Measurements from ENCODE around the gene CACNA2D1. TPM values are rescaled to one million over a fixed set of nuclear protein-coding genes. Genes with fewer than 3 reads are reported as not detected.

Gene CACNA2D1
- total RNA-seq, 1 donor from 2014 or later, result not detected

DNA sequence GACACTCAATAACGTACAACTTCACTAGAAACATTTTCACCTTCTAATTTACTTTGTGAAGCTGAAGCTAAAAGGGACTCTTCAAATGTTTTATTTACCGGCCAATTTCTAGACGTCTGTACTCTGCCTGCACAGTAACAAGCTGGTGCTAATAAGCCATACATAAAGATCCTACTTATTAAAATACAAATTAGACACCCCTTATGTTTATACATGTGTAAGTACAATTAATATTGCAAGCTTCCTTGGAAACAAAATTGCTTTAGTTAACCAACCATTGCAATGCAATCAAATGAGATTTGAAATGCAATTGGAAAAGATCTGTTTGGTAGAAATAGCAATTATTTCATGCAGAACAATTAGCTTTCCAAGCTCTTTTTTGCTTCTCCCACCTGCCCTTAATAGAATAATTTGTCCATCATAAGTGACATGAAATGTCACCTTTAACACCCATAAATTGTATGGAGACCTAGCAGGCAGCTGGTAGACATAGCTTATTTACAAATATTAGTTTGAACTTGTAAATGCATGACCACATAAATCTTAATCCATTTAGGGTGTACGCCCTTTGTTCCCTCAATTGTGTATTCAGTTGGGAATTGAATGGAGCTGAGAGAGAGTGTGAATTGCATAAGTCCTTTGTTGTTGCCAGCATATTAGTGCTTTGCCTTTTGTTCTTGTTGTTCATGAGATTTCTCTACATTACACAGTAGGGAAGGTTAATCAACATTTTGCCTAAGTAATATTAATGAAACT lies 277.1 kb downstream of the CACNA2D1 start:
- H3K4me1 Mint-ChIP-seq, result no peaks in the 10 kb centered on the region
- intact Hi-C loops (cut with micrococcal nuclease), result no loop called here
- TF ChIP-seq, protein P1, sequence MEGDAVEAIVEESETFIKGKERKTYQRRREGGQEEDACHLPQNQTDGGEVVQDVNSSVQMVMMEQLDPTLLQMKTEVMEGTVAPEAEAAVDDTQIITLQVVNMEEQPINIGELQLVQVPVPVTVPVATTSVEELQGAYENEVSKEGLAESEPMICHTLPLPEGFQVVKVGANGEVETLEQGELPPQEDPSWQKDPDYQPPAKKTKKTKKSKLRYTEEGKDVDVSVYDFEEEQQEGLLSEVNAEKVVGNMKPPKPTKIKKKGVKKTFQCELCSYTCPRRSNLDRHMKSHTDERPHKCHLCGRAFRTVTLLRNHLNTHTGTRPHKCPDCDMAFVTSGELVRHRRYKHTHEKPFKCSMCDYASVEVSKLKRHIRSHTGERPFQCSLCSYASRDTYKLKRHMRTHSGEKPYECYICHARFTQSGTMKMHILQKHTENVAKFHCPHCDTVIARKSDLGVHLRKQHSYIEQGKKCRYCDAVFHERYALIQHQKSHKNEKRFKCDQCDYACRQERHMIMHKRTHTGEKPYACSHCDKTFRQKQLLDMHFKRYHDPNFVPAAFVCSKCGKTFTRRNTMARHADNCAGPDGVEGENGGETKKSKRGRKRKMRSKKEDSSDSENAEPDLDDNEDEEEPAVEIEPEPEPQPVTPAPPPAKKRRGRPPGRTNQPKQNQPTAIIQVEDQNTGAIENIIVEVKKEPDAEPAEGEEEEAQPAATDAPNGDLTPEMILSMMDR (IDR thresholded peaks at IDR 0.05), result no peak

DNA sequence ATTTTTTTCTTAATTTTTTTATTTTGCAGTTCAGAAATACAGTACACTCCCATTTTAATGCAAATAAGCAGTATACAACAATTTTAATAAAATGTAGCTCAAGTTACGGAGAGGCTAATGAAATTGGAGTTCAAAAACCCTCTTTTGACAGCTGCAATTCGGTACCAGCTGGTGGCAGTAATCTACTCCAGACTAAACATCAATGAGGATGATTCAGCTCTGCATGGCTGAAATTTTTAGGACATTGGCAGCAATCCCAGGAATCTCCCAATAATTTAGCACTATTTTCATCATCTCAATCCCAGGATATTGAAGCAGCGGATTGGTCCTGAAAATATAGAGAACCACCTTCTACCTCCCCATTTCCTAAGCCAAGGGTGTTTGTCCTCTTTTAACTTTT lies 278.8 kb downstream of the CACNA2D1 start:
- Mint-ChIP-seq H3K4me1 (no peaks in the 10 kb centered on the region), H3K27me3 (no peaks in the 10 kb centered on the region), H3K27ac (no peak overlapping the region), H3K4me3 (no peak overlapping the region), H3K9me3 (no peaks in the 10 kb centered on the region), H3K36me3 (ENCODE audit: low read depth) (no peaks in the 10 kb centered on the region)
- intact Hi-C loops (cut with micrococcal nuclease), result no loop called here
- TF ChIP-seq, protein P1 (IDR thresholded peaks at IDR 0.05), result no peak
- no peak for ATAC-seq (ENCODE audit: low read depth)
- POLR2A ChIA-PET, result no interaction called here
- DNase-seq, result no peak
- CTCF ChIA-PET, result no interaction called here

More for the DNA sequence above, 277.1 kb downstream of the CACNA2D1 start:
- DNase-seq (no peak), ATAC-seq (ENCODE audit: low read depth) (no peak)
- Mint-ChIP-seq H3K9me3 (no peaks in the 10 kb centered on the region), H3K4me3 (no peak overlapping the region), H3K36me3 (ENCODE audit: low read depth) (no peaks in the 10 kb centered on the region), H3K27ac (no peak overlapping the region), H3K27me3 (no peaks in the 10 kb centered on the region)
- ChIA-PET POLR2A (no interaction called here), CTCF (no interaction called here)

DNA sequence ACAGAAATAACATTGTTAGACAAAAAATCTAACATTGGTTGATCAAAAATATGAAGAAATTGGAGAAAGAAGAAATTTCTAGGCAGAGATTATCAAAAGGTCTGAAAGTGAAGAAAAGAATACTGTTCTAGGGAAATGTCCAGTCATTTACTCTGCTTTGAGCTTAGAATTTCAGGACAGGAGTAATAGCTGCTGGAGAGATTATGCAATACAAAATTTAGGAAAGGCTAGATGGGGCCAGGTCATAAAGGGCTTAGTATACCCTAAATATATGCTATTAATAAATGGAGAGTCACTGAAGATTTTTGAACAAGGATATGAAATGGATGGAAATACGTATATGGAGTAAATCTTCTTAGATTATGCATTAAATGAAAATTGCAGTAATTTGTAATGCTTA lies 279.2 kb downstream of the CACNA2D1 start:
- CTCF ChIA-PET, result no interaction called here
- TF ChIP-seq, protein P1 (IDR thresholded peaks at IDR 0.05), result no peak

DNA sequence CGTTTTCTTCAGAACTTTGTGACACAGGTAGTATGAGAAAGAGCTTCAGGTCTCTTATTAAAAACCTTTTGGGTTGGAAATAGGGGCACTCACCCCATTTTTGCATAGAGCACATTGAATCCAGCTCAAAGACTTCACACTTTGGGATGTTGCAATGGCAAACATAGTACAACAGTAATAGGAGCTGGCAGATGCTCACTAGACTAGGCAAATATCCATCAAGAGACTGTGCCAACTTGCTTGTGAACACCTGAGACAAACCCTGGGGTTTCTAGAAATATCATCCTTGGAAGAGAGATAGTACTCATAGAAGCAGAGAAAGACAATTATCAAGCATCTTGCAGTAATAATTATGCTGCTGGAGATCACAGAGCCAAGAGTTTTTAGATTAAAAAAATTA lies 280.0 kb downstream of the CACNA2D1 start:
- Mint-ChIP-seq H3K9me3 (no peaks in the 10 kb centered on the region), H3K27ac (no peak overlapping the region), H3K4me1 (no peaks in the 10 kb centered on the region), H3K36me3 (ENCODE audit: low read depth) (no peaks in the 10 kb centered on the region), H3K27me3 (no peaks in the 10 kb centered on the region), H3K4me3 (no peak overlapping the region)
- intact Hi-C loops (cut with micrococcal nuclease), result no loop called here
- ATAC-seq (ENCODE audit: low read depth) (no peak), DNase-seq (no peak)
- ChIA-PET POLR2A (no interaction called here), CTCF (no interaction called here)
- TF ChIP-seq, protein P1 (IDR thresholded peaks at IDR 0.05), result no peak

More for the DNA sequence above, 279.2 kb downstream of the CACNA2D1 start:
- Mint-ChIP-seq H3K4me1 (no peaks in the 10 kb centered on the region), H3K27me3 (no peaks in the 10 kb centered on the region), H3K36me3 (ENCODE audit: low read depth) (no peaks in the 10 kb centered on the region), H3K4me3 (no peak overlapping the region), H3K27ac (no peak overlapping the region), H3K9me3 (no peaks in the 10 kb centered on the region)
- POLR2A ChIA-PET, result no interaction called here
- intact Hi-C loops (cut with micrococcal nuclease), result no loop called here
- ATAC-seq (ENCODE audit: low read depth), result no peak
- no peak for DNase-seq

DNA sequence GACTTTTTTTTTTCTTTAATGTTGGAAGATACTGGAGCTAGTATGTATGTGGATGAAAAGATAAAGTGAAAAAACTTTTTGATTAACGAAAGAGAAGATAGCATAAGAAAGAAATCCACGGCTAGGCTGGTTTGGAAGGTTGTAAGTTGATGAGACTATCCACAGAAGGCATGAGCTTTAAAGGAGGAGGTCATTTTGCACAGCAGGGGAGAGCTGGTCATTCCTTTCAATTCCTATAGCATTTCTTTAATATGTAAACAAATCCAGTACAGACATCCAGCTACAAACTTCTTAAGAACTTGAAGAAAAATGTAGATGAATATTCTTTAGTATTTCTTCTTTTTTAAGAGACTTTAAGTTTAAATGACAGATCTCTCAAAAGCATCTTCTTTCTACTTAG lies 281.3 kb downstream of the CACNA2D1 start:
- intact Hi-C loops (cut with micrococcal nuclease), result no loop called here
- H3K4me3 Mint-ChIP-seq, result no peak overlapping the region
- CTCF ChIA-PET, result interaction anchor here (0.7 kb wide), 1 partner anchor 38 kb away, joined by 3 read pairs; no protein-coding TSS in a partner anchor
- TF ChIP-seq, protein P1 (IDR thresholded peaks at IDR 0.05), result no peak
- H3K9me3 Mint-ChIP-seq, result no peaks in the 10 kb centered on the region
- ATAC-seq (ENCODE audit: low read depth) (no peak), DNase-seq (no peak)
- POLR2A ChIA-PET, result no interaction called here
- H3K4me1 Mint-ChIP-seq, result no peaks in the 10 kb centered on the region
- H3K36me3 Mint-ChIP-seq (ENCODE audit: low read depth), result no peaks in the 10 kb centered on the region
- H3K27me3 Mint-ChIP-seq, result no peaks in the 10 kb centered on the region
- H3K27ac Mint-ChIP-seq, result no peak overlapping the region
